Activated CD8-positive, alpha-beta T cell treated with anti-CD3 and anti-CD28 coated beads for 36 hours (primary cell): Measurements from ENCODE around the gene ABAT. TPM values are rescaled to one million over a fixed set of nuclear protein-coding genes. Genes with fewer than 3 reads are reported as not detected.
"Not testable (repeated sequence)": the region's sequence is repeated elsewhere in the genome, so short reads cannot be mapped to it uniquely, and the experiment has no call there.

Experiments used
- ATAC-seq: fragments of 200-7000 bp; cut with Tn5 transposase; one replicate; pipeline ENCODE4 v1.10.0; 2021; ENCODE audit warnings: mild to moderate bottlenecking, moderate library complexity
- CTCF ChIA-PET: fragments of 350-600 bp; sonication (Branson Sonifier 250); formaldehyde crosslinking; loops from one replicate; lab custom pipeline; 2021; ENCODE audit warnings: antibody characterized with exemption; lab: Charles Lee
- POLR2A ChIA-PET: fragments of 350-600 bp; sonication (Branson Sonifier 250); formaldehyde crosslinking; loops from one replicate; lab custom pipeline; 2021; ENCODE audit warnings: antibody characterized with exemption; lab: Charles Lee
- DNase-seq: peaks from one replicate; pipeline ENCODE4 v3.0.0-alpha.2; 2020
- H3K27ac Mint-ChIP-seq: one replicate; pipeline ENCODE4 v1.8.0; 2021; ENCODE audit warnings: mild to moderate bottlenecking, mixed read lengths
- H3K27me3 Mint-ChIP-seq: one replicate; pipeline ENCODE4 v1.8.0; 2021; ENCODE audit warnings: mixed read lengths
- H3K36me3 Mint-ChIP-seq: one replicate; pipeline ENCODE4 v1.8.0; 2021; ENCODE audit warnings: low read depth, mixed read lengths
- H3K4me1 Mint-ChIP-seq: one replicate; pipeline ENCODE4 v1.8.0; 2021; ENCODE audit warnings: low read depth, mixed read lengths
- H3K4me3 Mint-ChIP-seq: one replicate; pipeline ENCODE4 v1.8.0; 2021; ENCODE audit warnings: mild to moderate bottlenecking, moderate library complexity, mixed read lengths
- H3K9me3 Mint-ChIP-seq: one replicate; pipeline ENCODE4 v1.8.0; 2021; ENCODE audit warnings: mixed read lengths
- CTCF ChIP-seq: fragments of 200-600 bp; IDR thresholded peaks from one replicate; pipeline ENCODE4 v1.8.0; 2022; ENCODE audit warnings: antibody characterized with exemption, mild to moderate bottlenecking
- intact Hi-C: fragments of 100-400 bp; cut with micrococcal nuclease; formaldehyde crosslinking; loops from one replicate; pipeline ENCODE4 v1.10.0; 2022
- total RNA-seq, 2 experiments: library from RNA; stranded (reverse); gene quantifications; one replicate each; pipeline ENCODE4 v1.2.3, GENCODE V29; 2021

ABAT gene
- total RNA-seq, 2 experiments from 2014 or later: 5.1 TPM

DNA sequence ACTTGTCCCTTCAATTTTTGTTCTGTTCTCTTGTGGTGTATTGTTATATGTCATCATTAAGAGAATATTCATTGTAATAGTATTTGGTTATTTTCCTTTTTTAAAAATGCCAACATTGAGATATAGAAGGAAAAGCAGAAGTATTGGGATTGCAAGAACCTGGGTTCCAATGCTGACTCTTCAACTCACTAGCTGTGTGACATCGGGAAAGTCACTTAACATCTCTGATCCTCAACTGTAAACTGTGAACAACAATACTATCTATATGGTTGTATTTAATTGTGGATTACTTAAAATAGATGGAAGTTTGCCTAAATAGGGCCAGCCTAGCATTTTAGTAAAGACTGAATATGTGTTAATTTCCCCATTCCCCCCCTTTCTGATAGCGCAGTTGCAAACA lies 67.2 kb downstream of the ABAT start:
- intact Hi-C loops: no loop called here
- H3K9me3 Mint-ChIP-seq: peaks cover 1% of the 10 kb centered on the region
- no peak overlapping the region for H3K27ac Mint-ChIP-seq
- DNase-seq: no peak
- H3K4me3 Mint-ChIP-seq: no peak overlapping the region
- ChIA-PET POLR2A (no interaction called here), CTCF (no interaction called here)
- no peaks in the 10 kb centered on the region for H3K4me1 Mint-ChIP-seq
- H3K27me3 Mint-ChIP-seq: no peaks in the 10 kb centered on the region
- no peak for TF ChIP-seq CTCF
- H3K36me3 Mint-ChIP-seq: no peaks in the 10 kb centered on the region
- ATAC-seq: no peak

GRCh38 chr16:8742068-8742467 lies 67.7 kb downstream of the ABAT start:
- ChIA-PET POLR2A (no interaction called here), CTCF (no interaction called here)
- Mint-ChIP-seq H3K36me3 (no peaks in the 10 kb centered on the region), H3K27me3 (no peaks in the 10 kb centered on the region), H3K9me3 (peaks cover 1% of the 10 kb centered on the region), H3K4me3 (no peak overlapping the region), H3K27ac (no peak overlapping the region), H3K4me1 (no peaks in the 10 kb centered on the region)
- ATAC-seq (no peak), DNase-seq (no peak)
- no peak for TF ChIP-seq CTCF
- intact Hi-C loops: no loop called here

GRCh38 chr16:8748944-8749343 lies 74.5 kb downstream of the ABAT start:
- H3K27me3 Mint-ChIP-seq, DNase-seq, POLR2A ChIA-PET, ATAC-seq, H3K9me3 Mint-ChIP-seq, H3K4me1 Mint-ChIP-seq, intact Hi-C loops, H3K4me3 Mint-ChIP-seq, H3K36me3 Mint-ChIP-seq, H3K27ac Mint-ChIP-seq: not testable (repeated sequence)
- CTCF ChIA-PET: interaction anchor here (0.6 kb wide), 1 partner anchor 336 kb away, joined by 3 read pairs; no protein-coding TSS in a partner anchor

DNA sequence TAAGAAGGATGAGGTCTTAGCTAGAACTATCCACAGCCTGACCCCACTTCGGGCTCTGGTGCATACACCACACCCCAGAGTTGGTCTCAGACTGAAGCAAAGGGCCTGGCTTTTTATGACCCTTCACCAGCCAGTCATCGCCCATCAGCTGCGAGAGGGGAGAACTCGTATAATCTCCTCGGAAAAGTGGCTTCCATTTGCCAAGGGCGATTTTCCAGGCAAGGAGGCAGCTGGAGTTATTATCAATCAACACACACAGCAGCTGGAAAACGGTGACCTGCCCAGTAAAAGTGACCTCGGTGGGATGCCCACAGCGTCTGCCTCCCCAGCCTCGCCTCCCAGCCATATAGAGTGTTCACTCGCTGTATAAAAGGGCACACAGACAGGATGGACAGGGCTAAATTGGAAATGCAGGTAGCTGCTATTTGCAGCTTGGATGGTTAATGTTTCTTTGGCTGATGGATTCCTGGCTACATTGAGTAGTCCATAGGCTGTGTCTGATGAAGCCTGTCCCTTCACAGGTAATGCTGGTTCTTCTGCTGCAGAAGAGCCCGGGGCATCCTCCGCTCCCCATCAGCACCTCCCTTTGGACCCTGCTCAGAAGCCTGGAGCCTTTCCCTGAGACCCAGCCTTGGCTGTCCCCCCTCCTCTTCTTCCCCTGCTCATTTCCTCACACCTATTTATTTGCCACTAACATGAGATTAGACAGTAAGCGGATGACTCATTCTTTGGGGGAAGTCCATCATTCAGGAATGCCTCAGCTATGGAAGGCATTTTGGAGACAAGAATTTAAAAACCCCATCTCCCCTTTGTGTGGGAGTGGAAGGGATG lies 77.3 kb downstream of the ABAT start:
- no peaks in the 10 kb centered on the region for H3K9me3 Mint-ChIP-seq
- H3K4me3 Mint-ChIP-seq: no peak overlapping the region
- no peak overlapping the region for H3K27ac Mint-ChIP-seq
- ATAC-seq: no peak
- ChIA-PET POLR2A (interaction anchor here (0.6 kb wide), 1 partner anchor 390 kb away, joined by 3 read pairs; no protein-coding TSS in a partner anchor), CTCF (no interaction called here)
- H3K4me1 Mint-ChIP-seq: no peaks in the 10 kb centered on the region
- H3K36me3 Mint-ChIP-seq: no peaks in the 10 kb centered on the region
- TF ChIP-seq CTCF: no peak
- no peaks in the 10 kb centered on the region for H3K27me3 Mint-ChIP-seq
- intact Hi-C loops: no loop called here
- no peak for DNase-seq

DNA sequence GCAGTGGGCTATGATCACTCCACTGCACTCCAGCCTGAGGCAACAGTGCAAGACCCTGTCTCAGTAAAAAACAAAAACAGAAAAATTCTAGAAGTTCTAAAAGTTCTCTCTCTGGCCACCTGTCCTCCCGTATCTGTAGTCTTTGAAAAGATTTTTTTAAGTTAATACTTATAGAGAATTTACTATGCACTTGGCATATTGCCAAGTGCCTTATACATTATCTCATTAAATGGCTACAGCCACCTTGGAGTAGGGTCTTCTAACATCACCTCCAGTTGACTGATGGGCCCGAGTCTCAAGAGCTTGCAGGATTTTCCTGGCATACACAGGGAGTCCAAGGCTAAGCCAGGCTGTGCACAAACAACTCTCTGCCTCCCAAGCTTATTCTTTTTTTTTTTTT lies 78.3 kb downstream of the ABAT start:
- ChIA-PET POLR2A (interaction anchor here (0.6 to 0.7 kb wide), 2 partner anchors 389 to 1910 kb away, joined by 3 read pairs; no protein-coding TSS in a partner anchor), CTCF (no interaction called here)
- H3K4me1 Mint-ChIP-seq: no peaks in the 10 kb centered on the region

More for the DNA sequence above, 78.3 kb downstream of the ABAT start:
- no peak overlapping the region for H3K27ac Mint-ChIP-seq
- no peaks in the 10 kb centered on the region for H3K27me3 Mint-ChIP-seq
- intact Hi-C loops: no loop called here
- no peaks in the 10 kb centered on the region for H3K9me3 Mint-ChIP-seq
- no peaks in the 10 kb centered on the region for H3K36me3 Mint-ChIP-seq
- DNase-seq (no peak), ATAC-seq (no peak)
- H3K4me3 Mint-ChIP-seq: no peak overlapping the region
- no peak for TF ChIP-seq CTCF
